Measurements from ENCODE around the gene GFPT1.
"Not testable (repeated sequence)": the region's sequence is repeated elsewhere in the genome, so short reads cannot be mapped to it uniquely, and the experiment has no call there.

GFPT1 gene

GRCh38 chr2:69422198-69422597, 35.2 kb upstream of the GFPT1 start:
- H3K27ac ChIP-seq = no peak overlapping the region
- DNase-seq (ENCODE audit: low spot score) = no peak
- no peak for TF ChIP-seq CTCF (conservative IDR thresholded peaks at IDR 0.05; ENCODE audit: low read depth)
- POLR2A ChIA-PET (ENCODE audit: low non-redundant PET) = no interaction called here
- CTCF ChIA-PET = no interaction called here

GRCh38 chr2:69419111-69419510, 32.1 kb upstream of the GFPT1 start:
- DNase-seq (ENCODE audit: low spot score); H3K27ac ChIP-seq; CTCF ChIA-PET; POLR2A ChIA-PET (ENCODE audit: low non-redundant PET): not testable (repeated sequence)

GRCh38 chr2:69416147-69416546, 29.1 kb upstream of the GFPT1 start:
- DNase-seq (ENCODE audit: low spot score) = no peak
- ChIA-PET CTCF (no interaction called here), POLR2A (ENCODE audit: low non-redundant PET) (no interaction called here)
- TF ChIP-seq CTCF (conservative IDR thresholded peaks at IDR 0.05; ENCODE audit: low read depth) = no peak
- H3K27ac ChIP-seq = no peak overlapping the region

- DNase-seq (ENCODE audit: low spot score) = no peak
- CTCF ChIA-PET = interaction anchor here (0.6 to 1.0 kb wide), 2 partner anchors 26 to 1578 kb away, joined by 3 read pairs; partner anchors contain the start of gene NFU1
- no peak for TF ChIP-seq CTCF (conservative IDR thresholded peaks at IDR 0.05; ENCODE audit: low read depth)
- POLR2A ChIA-PET (ENCODE audit: low non-redundant PET) = no interaction called here
- H3K27ac ChIP-seq = no peak overlapping the region
Observed at GRCh38 chr2:69411120-69411519, 24.1 kb upstream of the GFPT1 start.

GRCh38 chr2:69405306-69405705, 18.3 kb upstream of the GFPT1 start:
- DNase-seq (ENCODE audit: low spot score) = no peak
- no peak for TF ChIP-seq CTCF (conservative IDR thresholded peaks at IDR 0.05; ENCODE audit: low read depth)
- no peak overlapping the region for H3K27ac ChIP-seq
- ChIA-PET POLR2A (ENCODE audit: low non-redundant PET) (no interaction called here), CTCF (interaction anchor here (0.6 kb wide), 1 partner anchor 1148 kb away, joined by 3 read pairs; no protein-coding TSS in a partner anchor)

- DNase-seq (ENCODE audit: low spot score) = no peak
- TF ChIP-seq CTCF (conservative IDR thresholded peaks at IDR 0.05; ENCODE audit: low read depth) = no peak
- ChIA-PET POLR2A (ENCODE audit: low non-redundant PET) (no interaction called here), CTCF (interaction anchor here (0.6 to 0.7 kb wide), 3 partner anchors 10 to 1601 kb away, joined by 3 to 4 read pairs (median 3); no protein-coding TSS in a partner anchor)
- no peak overlapping the region for H3K27ac ChIP-seq
Observed at GRCh38 chr2:69400121-69400520, 13.1 kb upstream of the GFPT1 start.

- no peak for DNase-seq (ENCODE audit: low spot score)
- ChIA-PET POLR2A (ENCODE audit: low non-redundant PET) (no interaction called here), CTCF (no interaction called here)
- H3K27ac ChIP-seq = no peak overlapping the region
- no peak for TF ChIP-seq CTCF (conservative IDR thresholded peaks at IDR 0.05; ENCODE audit: low read depth)
Observed at GRCh38 chr2:69397234-69397633, 10.2 kb upstream of the GFPT1 start.

Measured in RWPE1 (cell line).